ENCODE data around the gene EZH2.

- TF ChIP-seq CTCF (conservative IDR thresholded peaks at IDR 0.05 in 1 of 2, IDR thresholded peaks at IDR 0.05 in 1 of 2; ENCODE audit: extremely low read depth in 1 of 2, insufficient read depth in 1 of 2, low read depth in 1 of 2, low read length in 2 of 2): no peak
- TF ChIP-seq EZH2 (IDR thresholded peaks at IDR 0.05; ENCODE audit: borderline replicate concordance, low read length): no peak
These were observed 100.1 kb downstream of the EZH2 start for GRCh38 chr7:148783801-148784527.

Measured in mammary epithelial cell (primary cell).